Fibroblast of villous mesenchyme (primary cell): Measurements from ENCODE around the gene GK2. TPM values are rescaled to one million over a fixed set of nuclear protein-coding genes. Genes with fewer than 3 reads are reported as not detected.

Source experiments
- DNase-seq: peaks from one replicate; pipeline ENCODE4 v3.0.0-alpha.2; 2010; ENCODE audit warnings: low read depth
- H3K4me3 ChIP-seq: 2 replicates; pipeline ENCODE4 v1.5.1; 2011; ENCODE audit warnings: low read depth, mild to moderate bottlenecking, low read length
- total RNA-seq: library from RNA; depleted of rRNA; stranded (reverse); fragments of >200 nt; gene quantifications from 2 replicates; pipeline ENCODE4 v1.2.3, GENCODE V29; 2012
- TF ChIP-seq, protein P1 (sequence below): IDR thresholded peaks from 2 replicates; pipeline ENCODE4 v1.5.1; 2012; ENCODE audit warnings: low read depth, mild to moderate bottlenecking, low read length; ENCODE audit not compliant: insufficient read depth

Gene GK2
- total RNA-seq, 1 donor: not detected

DNA sequence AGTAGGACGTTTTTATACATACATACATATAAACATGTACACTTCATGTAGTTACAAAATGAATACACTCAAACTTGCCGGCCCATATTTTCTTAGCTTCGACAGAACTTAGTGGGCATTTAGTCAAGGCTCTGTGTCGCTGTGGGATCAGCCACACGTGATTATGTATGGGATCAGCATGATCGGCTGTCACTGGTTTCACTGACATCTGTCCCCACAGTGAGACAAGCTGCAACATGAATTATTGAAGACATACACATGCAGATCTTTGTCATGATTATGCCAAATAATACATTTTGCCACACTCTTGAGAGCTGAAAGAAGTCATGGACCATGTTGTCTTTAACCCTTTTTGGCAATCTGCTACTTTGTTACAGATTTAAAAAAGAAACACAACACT, 44.0 kb downstream of the GK2 start:
- TF ChIP-seq, protein P1, sequence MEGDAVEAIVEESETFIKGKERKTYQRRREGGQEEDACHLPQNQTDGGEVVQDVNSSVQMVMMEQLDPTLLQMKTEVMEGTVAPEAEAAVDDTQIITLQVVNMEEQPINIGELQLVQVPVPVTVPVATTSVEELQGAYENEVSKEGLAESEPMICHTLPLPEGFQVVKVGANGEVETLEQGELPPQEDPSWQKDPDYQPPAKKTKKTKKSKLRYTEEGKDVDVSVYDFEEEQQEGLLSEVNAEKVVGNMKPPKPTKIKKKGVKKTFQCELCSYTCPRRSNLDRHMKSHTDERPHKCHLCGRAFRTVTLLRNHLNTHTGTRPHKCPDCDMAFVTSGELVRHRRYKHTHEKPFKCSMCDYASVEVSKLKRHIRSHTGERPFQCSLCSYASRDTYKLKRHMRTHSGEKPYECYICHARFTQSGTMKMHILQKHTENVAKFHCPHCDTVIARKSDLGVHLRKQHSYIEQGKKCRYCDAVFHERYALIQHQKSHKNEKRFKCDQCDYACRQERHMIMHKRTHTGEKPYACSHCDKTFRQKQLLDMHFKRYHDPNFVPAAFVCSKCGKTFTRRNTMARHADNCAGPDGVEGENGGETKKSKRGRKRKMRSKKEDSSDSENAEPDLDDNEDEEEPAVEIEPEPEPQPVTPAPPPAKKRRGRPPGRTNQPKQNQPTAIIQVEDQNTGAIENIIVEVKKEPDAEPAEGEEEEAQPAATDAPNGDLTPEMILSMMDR: no peak
- H3K4me3 ChIP-seq: no peak overlapping the region
- no peak for DNase-seq

DNA sequence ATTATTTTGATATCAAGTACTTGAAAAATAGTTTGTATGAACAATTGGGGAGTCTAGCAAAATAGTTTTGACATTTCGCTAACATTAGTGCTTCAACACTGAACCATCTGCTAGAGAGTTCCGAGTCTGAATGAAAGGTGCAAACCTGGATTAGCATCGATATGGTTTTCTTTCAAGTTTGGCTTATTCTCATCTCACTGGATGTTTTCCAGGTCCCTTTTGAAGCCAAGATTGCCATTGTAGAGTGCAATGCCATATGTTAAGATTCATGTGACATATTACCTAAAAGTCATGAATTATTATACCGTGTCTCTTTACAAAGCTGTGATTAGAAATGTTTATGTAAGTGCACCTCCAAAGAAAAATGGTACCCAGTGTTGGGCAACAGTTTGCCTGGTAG, 45.4 kb downstream of the GK2 start:
- TF ChIP-seq, protein P1: no peak
- no peak for DNase-seq
- H3K4me3 ChIP-seq: no peak overlapping the region

DNA sequence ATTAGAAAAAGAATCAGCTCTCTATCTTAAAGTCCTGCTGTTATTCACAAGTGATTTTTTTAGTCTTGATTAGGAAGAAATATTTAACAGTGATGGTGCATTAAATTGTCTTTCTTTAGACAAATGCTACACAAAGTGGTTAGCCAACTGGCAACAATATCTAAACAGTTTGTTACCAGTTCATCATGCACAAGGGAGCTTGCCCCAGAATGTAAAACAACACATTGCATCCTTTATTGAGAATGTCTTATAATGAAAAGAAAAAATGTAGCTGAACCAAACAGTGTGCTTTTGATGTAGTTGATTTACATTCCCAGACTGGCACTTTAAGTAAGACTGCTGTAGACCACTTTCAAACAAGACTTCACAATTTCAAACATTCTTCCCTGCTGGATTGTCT, 48.0 kb downstream of the GK2 start:
- TF ChIP-seq, protein P1: no peak
- no peak for DNase-seq
- no peak overlapping the region for H3K4me3 ChIP-seq

DNA sequence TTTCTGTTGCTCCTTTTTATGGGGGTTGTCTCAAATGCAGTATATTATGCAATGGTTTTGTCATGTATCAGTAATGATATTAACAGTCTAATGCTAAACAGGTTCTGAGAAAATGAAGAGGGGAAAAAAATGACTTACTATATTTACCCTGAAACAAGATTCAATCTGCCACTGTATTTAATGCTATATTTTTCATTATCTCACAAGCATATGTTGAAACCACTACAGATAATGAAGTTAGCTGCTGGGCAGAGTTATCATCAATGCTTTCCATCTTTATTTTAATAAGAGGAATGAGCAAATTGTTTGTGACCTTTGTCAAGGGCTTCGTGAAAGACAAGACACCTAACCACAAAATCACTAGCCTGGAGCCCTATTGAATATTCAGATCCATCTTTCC, 49.6 kb downstream of the GK2 start:
- H3K4me3 ChIP-seq: no peak overlapping the region
- DNase-seq: no peak
- TF ChIP-seq, protein P1: no peak

DNA sequence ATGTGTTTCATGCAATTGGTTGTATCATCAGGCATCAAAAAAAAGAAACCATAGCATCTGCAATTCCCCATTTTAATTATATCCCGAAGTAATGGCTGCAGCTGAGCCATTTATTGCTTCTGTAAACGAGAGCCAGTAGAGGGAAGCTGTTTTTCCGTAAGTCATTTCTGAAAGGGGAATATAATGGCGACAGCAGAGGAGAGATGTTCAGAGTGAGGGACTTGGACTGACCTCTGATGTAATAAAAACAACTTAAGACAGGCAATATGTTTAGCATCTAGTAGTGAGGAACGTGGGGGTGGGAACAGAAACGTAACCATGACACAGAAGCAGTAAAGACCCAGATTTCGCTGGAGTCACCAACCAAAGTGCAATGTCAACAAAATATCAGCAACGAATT, 50.7 kb downstream of the GK2 start:
- TF ChIP-seq, protein P1: no peak
- H3K4me3 ChIP-seq: no peak overlapping the region
- DNase-seq: peak; percentile 23

Other genes starting within 250 kb of the GK2 start
- gene NAA11, start 82.2 kb downstream of the GK2 start, total RNA-seq: 0.97 TPM in 1 of 2 replicates, not detected in the other